OCI-LY7 (cell line): ENCODE data around the gene PTGR1. TPM values are rescaled to one million over a fixed set of nuclear protein-coding genes. Genes with fewer than 3 reads are reported as not detected.

Experiments
- BruUV-seq: library from RNA; stranded (reverse); fragments of 400-500 nt; replicated peaks from 2 replicates; lab custom pipeline; 2021; lab: Mats Ljungman, UMichigan
- CTCF ChIA-PET: fragments of 300-600 bp; sonication (Branson Sonifier 250); formaldehyde crosslinking; loops from one replicate; lab custom pipeline; 2022; ENCODE audit warnings: antibody characterized with exemption; ENCODE audit not compliant: unreplicated experiment; lab: Charles Lee
- POLR2A ChIA-PET: fragments of 300-600 bp; sonication (Branson Sonifier 250); formaldehyde crosslinking; loops from one replicate; lab custom pipeline; 2022; ENCODE audit warnings: antibody characterized with exemption; lab: Charles Lee
- DNase-seq: peaks from one replicate; pipeline ENCODE4 v3.0.0-alpha.2; 2015; ENCODE audit warnings: low spot score
- H2AFZ ChIP-seq: fragments of 200-600 bp; sonication (generic), shearing (Covaris generic); 2 replicates; pipeline ENCODE4 v1.6.1; 2014; ENCODE audit warnings: mild to moderate bottlenecking, antibody characterized with exemption, low read length, moderate library complexity
- H3K27ac ChIP-seq: fragments of 200-600 bp; sonication (generic); 2 replicates; pipeline ENCODE4 v1.5.1; 2014; ENCODE audit warnings: mixed run types, low read depth, mild to moderate bottlenecking, moderate library complexity, low read length, inconsistent platforms; ENCODE audit not compliant: poor library complexity, severe bottlenecking
- H3K36me3 ChIP-seq: fragments of 200-600 bp; sonication (generic); 2 replicates; pipeline ENCODE4 v1.6.1; 2014; ENCODE audit warnings: mild to moderate bottlenecking, antibody characterized with exemption, low read length, moderate library complexity, mixed read lengths; ENCODE audit not compliant: insufficient read depth
- H3K4me1 ChIP-seq: fragments of 200-600 bp; sonication (generic); 2 replicates; pipeline ENCODE4 v1.5.1; 2014; ENCODE audit warnings: mild to moderate bottlenecking, low read length; ENCODE audit not compliant: insufficient read depth, poor library complexity, severe bottlenecking
- H3K4me2 ChIP-seq: fragments of 200-600 bp; sonication (generic); 2 replicates; pipeline ENCODE4 v1.6.1; 2014; ENCODE audit warnings: mild to moderate bottlenecking, low read length
- H3K4me3 ChIP-seq: fragments of 200-600 bp; sonication (generic); 2 replicates; pipeline ENCODE4 v1.5.1; 2014; ENCODE audit warnings: mild to moderate bottlenecking, low read depth, low read length; ENCODE audit not compliant: poor library complexity, severe bottlenecking
- H3K79me2 ChIP-seq: fragments of 200-600 bp; sonication (generic); 2 replicates; pipeline ENCODE4 v1.6.1; 2016; ENCODE audit warnings: low read depth, mild to moderate bottlenecking, low read length, moderate library complexity, mixed read lengths; ENCODE audit not compliant: insufficient read depth
- H3K9me2 ChIP-seq: fragments of 200-600 bp; sonication (generic); 2 replicates; pipeline ENCODE4 v1.6.1; 2016; ENCODE audit warnings: mild to moderate bottlenecking, low read length, mixed read lengths; ENCODE audit not compliant: insufficient read depth
- H3K9me3 ChIP-seq: fragments of 200-600 bp; sonication (generic); 2 replicates; pipeline ENCODE4 v1.6.1; 2014; ENCODE audit warnings: mild to moderate bottlenecking, mixed run types, low read length, mixed read lengths
- H4K20me1 ChIP-seq: fragments of 200-600 bp; sonication (generic); 2 replicates; pipeline ENCODE4 v1.6.1; 2014; ENCODE audit warnings: mild to moderate bottlenecking, antibody characterized with exemption, low read length, moderate library complexity, mixed read lengths; ENCODE audit not compliant: insufficient read depth
- EZH2phosphoT487 ChIP-seq: fragments of 200-600 bp; sonication (generic); IDR thresholded peaks from 2 replicates; pipeline ENCODE4 v1.6.1; 2018; ENCODE audit warnings: low read depth, borderline replicate concordance, mild to moderate bottlenecking, mixed run types, antibody characterized with exemption, low read length, moderate library complexity, mixed read lengths
- intact Hi-C: fragments of 100-400 bp; cut with micrococcal nuclease; formaldehyde crosslinking; loops from one replicate; pipeline ENCODE4 v1.10.0; 2022; ENCODE audit not compliant: unreplicated experiment
- total RNA-seq, 2 experiments: library from RNA; depleted of rRNA in 1 of 2; stranded (reverse); fragments of >200 nt in 1 of 2; shearing (Covaris generic) in 1 of 2; gene quantifications; 2 replicates each; pipeline ENCODE4 v1.2.3, GENCODE V29; 2014 to 2022
- TF ChIP-seq, protein P1 (sequence below): fragments of 200-600 bp; sonication (generic); conservative IDR thresholded peaks from 2 replicates; pipeline ENCODE4 v1.5.1; 2014; ENCODE audit warnings: mild to moderate bottlenecking, antibody characterized with exemption, low read length, moderate library complexity, mixed read lengths

The PTGR1 gene
- total RNA-seq, 2 experiments from 2014 or later: not detected

DNA sequence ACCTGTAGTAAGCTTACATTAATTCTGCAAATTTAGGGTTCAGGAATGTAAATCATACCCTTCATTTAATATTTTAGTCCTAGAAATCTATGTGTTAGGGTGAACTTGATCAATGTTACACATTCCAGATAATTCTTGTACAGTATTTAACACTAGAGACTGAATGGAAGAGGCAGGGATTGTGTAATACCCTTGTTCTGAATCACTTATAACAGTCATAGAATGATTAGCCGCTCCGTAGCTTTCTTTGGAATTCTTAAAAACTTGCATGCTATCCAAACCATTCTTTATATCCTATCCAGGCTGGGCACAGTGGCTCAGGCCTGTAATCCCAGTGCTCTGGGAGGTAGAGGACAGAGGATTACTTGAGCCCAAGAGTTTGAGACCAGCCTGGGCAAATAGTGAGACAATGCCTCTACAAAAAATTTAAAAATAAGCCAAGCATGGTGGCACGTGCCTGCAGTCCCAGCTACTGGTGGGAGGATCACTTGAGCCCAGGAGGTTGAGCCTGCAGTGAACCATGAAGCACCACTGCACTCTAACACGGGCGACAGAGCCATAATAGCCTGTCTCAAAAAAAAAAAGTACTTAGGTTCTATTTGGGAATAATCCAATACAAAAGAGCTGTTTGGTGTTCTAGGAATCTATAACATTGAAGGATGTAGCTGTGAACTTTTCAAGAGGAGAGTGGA lies 66.2 kb downstream of the PTGR1 start:
- no peak for DNase-seq
- no peak overlapping the region for H3K4me3 ChIP-seq
- no peak overlapping the region for H2AFZ ChIP-seq
- no peak for TF ChIP-seq EZH2phosphoT487
- TF ChIP-seq, protein P1, sequence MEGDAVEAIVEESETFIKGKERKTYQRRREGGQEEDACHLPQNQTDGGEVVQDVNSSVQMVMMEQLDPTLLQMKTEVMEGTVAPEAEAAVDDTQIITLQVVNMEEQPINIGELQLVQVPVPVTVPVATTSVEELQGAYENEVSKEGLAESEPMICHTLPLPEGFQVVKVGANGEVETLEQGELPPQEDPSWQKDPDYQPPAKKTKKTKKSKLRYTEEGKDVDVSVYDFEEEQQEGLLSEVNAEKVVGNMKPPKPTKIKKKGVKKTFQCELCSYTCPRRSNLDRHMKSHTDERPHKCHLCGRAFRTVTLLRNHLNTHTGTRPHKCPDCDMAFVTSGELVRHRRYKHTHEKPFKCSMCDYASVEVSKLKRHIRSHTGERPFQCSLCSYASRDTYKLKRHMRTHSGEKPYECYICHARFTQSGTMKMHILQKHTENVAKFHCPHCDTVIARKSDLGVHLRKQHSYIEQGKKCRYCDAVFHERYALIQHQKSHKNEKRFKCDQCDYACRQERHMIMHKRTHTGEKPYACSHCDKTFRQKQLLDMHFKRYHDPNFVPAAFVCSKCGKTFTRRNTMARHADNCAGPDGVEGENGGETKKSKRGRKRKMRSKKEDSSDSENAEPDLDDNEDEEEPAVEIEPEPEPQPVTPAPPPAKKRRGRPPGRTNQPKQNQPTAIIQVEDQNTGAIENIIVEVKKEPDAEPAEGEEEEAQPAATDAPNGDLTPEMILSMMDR: no peak
- H3K79me2 ChIP-seq: no peaks in the 10 kb centered on the region
- BruUV-seq: no TSS peak
- no peak overlapping the region for H3K4me2 ChIP-seq
- intact Hi-C loops: no loop called here
- ChIA-PET POLR2A (interaction anchor here (0.7 kb wide), 3 partner anchors 15 to 104 kb away, joined by 3 to 6 read pairs (median 3); no protein-coding TSS in a partner anchor), CTCF (no interaction called here)
- 0 out of 2 replicates have a peak, but pooled peaks cover under 1% of the 10 kb centered on the region for H3K9me3 ChIP-seq
- H4K20me1 ChIP-seq: no peaks in the 10 kb centered on the region
- H3K27ac ChIP-seq: no peak overlapping the region
- no peaks in the 10 kb centered on the region for H3K4me1 ChIP-seq
- no peaks in the 10 kb centered on the region for H3K9me2 ChIP-seq
- H3K36me3 ChIP-seq: no peaks in the 10 kb centered on the region

DNA sequence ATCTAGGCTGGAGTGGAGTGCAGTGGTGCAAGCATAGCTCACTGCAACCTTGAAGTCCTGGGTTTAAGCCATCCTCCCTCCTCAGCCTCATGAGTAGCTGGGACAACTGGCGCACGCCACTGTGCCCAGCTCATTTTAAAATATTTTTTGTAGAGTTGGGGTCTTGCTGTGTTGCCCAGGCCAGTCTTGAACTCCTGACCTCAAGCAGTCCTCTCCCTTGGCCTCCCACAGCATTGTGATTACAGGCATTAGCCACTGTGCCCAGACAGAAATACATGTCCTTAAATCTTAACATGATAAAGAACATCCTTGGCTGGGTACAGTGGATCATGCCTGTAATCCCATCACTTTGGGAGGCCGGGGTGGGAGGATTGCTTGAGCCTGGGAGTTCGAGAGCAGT lies 67.7 kb downstream of the PTGR1 start:
- Histone ChIP-seq H3K36me3 (no peaks in the 10 kb centered on the region), H3K4me1 (no peaks in the 10 kb centered on the region), H3K4me3 (no peak overlapping the region), H4K20me1 (no peaks in the 10 kb centered on the region), H3K79me2 (no peaks in the 10 kb centered on the region), H3K9me3 (no peaks in the 10 kb centered on the region), H2AFZ (no peak overlapping the region), H3K4me2 (no peak overlapping the region), H3K9me2 (no peaks in the 10 kb centered on the region), H3K27ac (no peak overlapping the region)
- ChIA-PET CTCF (no interaction called here), POLR2A (no interaction called here)
- TF ChIP-seq EZH2phosphoT487: no peak
- TF ChIP-seq, protein P1: no peak
- DNase-seq: no peak
- BruUV-seq: no TSS peak
- intact Hi-C loops: no loop called here

DNA sequence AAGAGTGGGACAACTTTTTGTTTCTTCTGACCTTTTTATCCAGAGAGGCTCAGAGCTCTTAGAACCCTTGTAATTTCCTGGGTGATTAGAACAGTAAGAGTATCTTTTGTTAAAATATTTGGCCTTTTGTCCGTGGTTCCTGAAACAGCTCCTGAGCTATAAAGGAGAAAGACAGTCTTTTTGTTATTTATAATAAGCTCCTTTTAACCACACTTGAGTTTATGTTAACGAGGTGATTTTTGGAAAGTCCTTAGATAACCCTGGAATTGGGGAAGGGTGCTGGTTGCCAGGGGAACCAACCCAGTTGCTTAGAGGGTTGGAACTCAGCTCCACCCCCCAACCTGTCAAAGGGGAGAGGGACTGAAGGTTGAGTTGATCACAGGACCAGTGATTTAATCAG lies 69.7 kb downstream of the PTGR1 start:
- DNase-seq: no peak
- CTCF ChIA-PET: no interaction called here
- no peak overlapping the region for H3K27ac ChIP-seq
- no peak overlapping the region for H3K4me3 ChIP-seq
- H3K9me3 ChIP-seq: no peaks in the 10 kb centered on the region
- no peaks in the 10 kb centered on the region for H3K36me3 ChIP-seq
- no peaks in the 10 kb centered on the region for H3K4me1 ChIP-seq
- POLR2A ChIA-PET: no interaction called here
- TF ChIP-seq, protein P1: no peak
- TF ChIP-seq EZH2phosphoT487: no peak
- intact Hi-C loops: no loop called here
- H3K9me2 ChIP-seq: no peaks in the 10 kb centered on the region
- no peak overlapping the region for H2AFZ ChIP-seq
- BruUV-seq: no TSS peak
- no peaks in the 10 kb centered on the region for H3K79me2 ChIP-seq
- no peaks in the 10 kb centered on the region for H4K20me1 ChIP-seq
- no peak overlapping the region for H3K4me2 ChIP-seq
